HEK293 (cell line): ENCODE measurements around the gene TIGAR.

Source experiments
- CTCF ChIA-PET: fragments of 350-600 bp; formaldehyde crosslinking; extraction: SDS; loops from one replicate; lab custom pipeline; 2021; ENCODE audit warnings: antibody characterized with exemption; lab: Yijun Ruan, JAX
- POLR2A ChIA-PET: fragments of 300-600 bp; formaldehyde crosslinking; extraction: SDS; loops from one replicate; lab custom pipeline; 2020; ENCODE audit warnings: antibody characterized with exemption, inconsistent platforms; lab: Yijun Ruan, JAX
- H3K27ac ChIP-seq: fragments of 200-500 bp; sonication (Bioruptor generic); 2 replicates; pipeline ENCODE4 v1.5.1; 2014; ENCODE audit warnings: low read depth, low read length, control low read depth, inconsistent platforms; ENCODE audit errors: extremely low read depth
- H3K36me3 ChIP-seq, 2 experiments: fragments of 200-500 bp in 1 of 2; sonication (Bioruptor generic) in 1 of 2; 1 replicate in 1 of 2; 2 replicates in 1 of 2; pipeline ENCODE4 v1.5.1; 2014 to 2017; ENCODE audit warnings: inconsistent platforms in 2 of 2, low read length in 2 of 2; ENCODE audit not compliant: control insufficient read depth in 2 of 2, insufficient read depth in 1 of 2
- H3K4me1 ChIP-seq: fragments of 200-500 bp; sonication (Bioruptor generic); 2 replicates; pipeline ENCODE4 v1.5.1; 2014; ENCODE audit warnings: mild to moderate bottlenecking, low read length, inconsistent platforms; ENCODE audit not compliant: control insufficient read depth, insufficient read depth
- H3K4me3 ChIP-seq: 2 replicates; pipeline ENCODE4 v1.5.1; 2011; ENCODE audit warnings: low read depth, mild to moderate bottlenecking, control low read depth, low read length, moderate library complexity
- H3K9me3 ChIP-seq: fragments of 200-500 bp; sonication (Bioruptor generic); 2 replicates; pipeline ENCODE4 v1.5.1; 2014; ENCODE audit warnings: low read depth, low read length, inconsistent platforms; ENCODE audit not compliant: control insufficient read depth, insufficient read depth
- HOXA7 ChIP-seq: sonication (generic); formaldehyde crosslinking; IDR thresholded peaks from 2 replicates; pipeline ENCODE4 v1.8.1; 2022; ENCODE audit warnings: missing genetic modification reagents, borderline replicate concordance
- ZBTB10 ChIP-seq: fragments of 450-650 bp; formaldehyde crosslinking; IDR thresholded peaks from 2 replicates; pipeline ENCODE4 v1.5.1; 2016; ENCODE audit warnings: missing biosample characterization, missing genetic modification characterization
- ZBTB21 ChIP-seq: fragments of 450-650 bp; formaldehyde crosslinking; IDR thresholded peaks from 2 replicates; pipeline ENCODE4 v1.5.1; 2017; ENCODE audit warnings: missing biosample characterization, missing genetic modification characterization
- ZBTB48 ChIP-seq: fragments of 450-650 bp; formaldehyde crosslinking; IDR thresholded peaks from 2 replicates; pipeline ENCODE4 v1.5.1; 2016; ENCODE audit warnings: missing biosample characterization, missing genetic modification characterization
- ZFHX2 ChIP-seq: fragments of 450-650 bp; formaldehyde crosslinking; conservative IDR thresholded peaks from 2 replicates; pipeline ENCODE4 v1.5.1; 2016; ENCODE audit warnings: missing biosample characterization, missing genetic modification characterization
- ZNF121 ChIP-seq: fragments of 450-650 bp; formaldehyde crosslinking; IDR thresholded peaks from 2 replicates; pipeline ENCODE4 v1.5.1; 2016; ENCODE audit warnings: missing biosample characterization, missing genetic modification characterization
- ZNF132 ChIP-seq: fragments of 450-650 bp; formaldehyde crosslinking; IDR thresholded peaks from 2 replicates; pipeline ENCODE4 v1.5.1; 2017; ENCODE audit warnings: missing biosample characterization, missing genetic modification characterization, borderline replicate concordance
- ZNF221 ChIP-seq: fragments of 450-650 bp; formaldehyde crosslinking; IDR thresholded peaks from 2 replicates; pipeline ENCODE4 v1.5.1; 2017; ENCODE audit warnings: missing biosample characterization, missing genetic modification characterization, borderline replicate concordance
- ZNF37A ChIP-seq: fragments of 450-650 bp; IDR thresholded peaks from 2 replicates; pipeline ENCODE4 v1.5.1; 2018; ENCODE audit warnings: missing biosample characterization, missing genetic modification characterization
- ZNF426 ChIP-seq: fragments of 450-650 bp; formaldehyde crosslinking; IDR thresholded peaks from 2 replicates; pipeline ENCODE4 v1.5.1; 2017; ENCODE audit warnings: missing biosample characterization, missing genetic modification characterization, mild to moderate bottlenecking, inconsistent platforms, moderate library complexity
- ZNF548 ChIP-seq: fragments of 450-650 bp; formaldehyde crosslinking; IDR thresholded peaks from 2 replicates; pipeline ENCODE4 v1.5.1; 2016; ENCODE audit warnings: missing biosample characterization, missing genetic modification characterization
- ZNF777 ChIP-seq: fragments of 450-650 bp; formaldehyde crosslinking; IDR thresholded peaks from 2 replicates; pipeline ENCODE4 v1.5.1; 2017; ENCODE audit warnings: missing biosample characterization, missing genetic modification characterization, borderline replicate concordance
- ZNF791 ChIP-seq: fragments of 450-650 bp; formaldehyde crosslinking; IDR thresholded peaks from 2 replicates; pipeline ENCODE4 v1.5.1; 2016; ENCODE audit warnings: missing biosample characterization, missing genetic modification characterization
- ZNF792 ChIP-seq: fragments of 450-650 bp; formaldehyde crosslinking; IDR thresholded peaks from 2 replicates; pipeline ENCODE4 v1.5.1; 2016; ENCODE audit warnings: missing biosample characterization, missing genetic modification characterization
- ZNF830 ChIP-seq: fragments of 450-650 bp; IDR thresholded peaks from 2 replicates; pipeline ENCODE4 v1.5.0; 2018; ENCODE audit warnings: missing biosample characterization, missing genetic modification characterization, low read depth, mild to moderate bottlenecking, moderate library complexity
- ZSCAN16 ChIP-seq: fragments of 450-650 bp; formaldehyde crosslinking; IDR thresholded peaks from 2 replicates; pipeline ENCODE4 v1.5.1; 2016; ENCODE audit warnings: missing biosample characterization, missing genetic modification characterization
- ZSCAN18 ChIP-seq: fragments of 450-650 bp; formaldehyde crosslinking; IDR thresholded peaks from 2 replicates; pipeline ENCODE4 v1.5.1; 2016; ENCODE audit warnings: missing biosample characterization, missing genetic modification characterization
- TF ChIP-seq, protein P1 (sequence below): fragments of 450-650 bp; formaldehyde crosslinking; IDR thresholded peaks from 2 replicates; pipeline ENCODE4 v1.5.1; 2016; ENCODE audit warnings: missing biosample characterization, missing genetic modification characterization
- TF ChIP-seq, protein P2 (sequence below): fragments of 450-650 bp; IDR thresholded peaks from 2 replicates; pipeline ENCODE4 v1.5.1; 2018; ENCODE audit warnings: missing biosample characterization, mild to moderate bottlenecking, missing genetic modification characterization
- TF ChIP-seq, protein P3 (sequence below): fragments of 450-650 bp; formaldehyde crosslinking; IDR thresholded peaks from 2 replicates; pipeline ENCODE4 v1.5.1; 2016; ENCODE audit warnings: missing biosample characterization, missing genetic modification characterization
- TF ChIP-seq, protein P4 (sequence below): fragments of 450-650 bp; formaldehyde crosslinking; IDR thresholded peaks from 2 replicates; pipeline ENCODE4 v1.5.1; 2016; ENCODE audit warnings: missing biosample characterization, missing genetic modification characterization

TIGAR gene

DNA sequence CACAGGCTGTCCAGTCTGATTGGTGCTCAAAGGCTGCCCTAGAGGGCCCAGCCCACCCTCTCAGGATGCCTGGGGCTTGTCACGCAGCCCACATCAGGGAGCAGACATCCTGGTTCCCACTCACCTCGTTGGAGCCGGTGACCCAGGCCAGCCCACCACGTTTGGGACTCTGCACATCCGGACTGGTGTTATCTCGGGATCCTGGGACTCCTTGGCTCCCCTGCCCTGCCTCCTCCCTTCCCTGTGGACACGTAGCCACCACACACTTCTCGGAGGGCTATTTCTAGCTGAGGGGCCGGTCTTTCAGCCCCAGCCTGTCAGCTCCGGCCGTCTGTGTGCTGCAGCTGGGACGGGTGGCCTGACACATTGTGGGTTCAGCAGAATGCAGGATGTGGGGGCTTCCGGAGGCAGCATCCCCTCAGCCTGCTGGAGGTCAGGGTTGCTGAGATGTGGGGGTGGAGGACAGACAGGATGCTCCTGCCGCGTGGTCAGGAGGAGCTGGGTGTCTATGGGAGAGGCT lies 71.3 kb downstream of the TIGAR start:
- CTCF ChIA-PET: no interaction called here
- POLR2A ChIA-PET: no interaction called here
- Histone ChIP-seq H3K36me3 (no peaks in the 10 kb centered on the region), H3K4me1 (no peaks in the 10 kb centered on the region), H3K4me3 (no peak overlapping the region), H3K9me3 (no peaks in the 10 kb centered on the region), H3K27ac (no peak overlapping the region)
- TF ChIP-seq ZBTB21 (no peak), ZNF791 (tag by site-specific recombination) (no peak), ZNF132 (tag by site-specific recombination) (no peak), ZSCAN18 (tag by site-specific recombination) (no peak), ZNF792 (no peak), ZNF830 (tag by site-specific recombination) (no peak), ZSCAN16 (tag by site-specific recombination) (no peak), ZNF777 (tag by site-specific recombination) (no peak), ZNF426 (tag by site-specific recombination) (no peak), ZBTB48 (tag by site-specific recombination) (no peak), ZBTB10 (tag by site-specific recombination) (no peak), HOXA7 (CRISPR knock-in tag) (no peak)
- TF ChIP-seq, protein P1, sequence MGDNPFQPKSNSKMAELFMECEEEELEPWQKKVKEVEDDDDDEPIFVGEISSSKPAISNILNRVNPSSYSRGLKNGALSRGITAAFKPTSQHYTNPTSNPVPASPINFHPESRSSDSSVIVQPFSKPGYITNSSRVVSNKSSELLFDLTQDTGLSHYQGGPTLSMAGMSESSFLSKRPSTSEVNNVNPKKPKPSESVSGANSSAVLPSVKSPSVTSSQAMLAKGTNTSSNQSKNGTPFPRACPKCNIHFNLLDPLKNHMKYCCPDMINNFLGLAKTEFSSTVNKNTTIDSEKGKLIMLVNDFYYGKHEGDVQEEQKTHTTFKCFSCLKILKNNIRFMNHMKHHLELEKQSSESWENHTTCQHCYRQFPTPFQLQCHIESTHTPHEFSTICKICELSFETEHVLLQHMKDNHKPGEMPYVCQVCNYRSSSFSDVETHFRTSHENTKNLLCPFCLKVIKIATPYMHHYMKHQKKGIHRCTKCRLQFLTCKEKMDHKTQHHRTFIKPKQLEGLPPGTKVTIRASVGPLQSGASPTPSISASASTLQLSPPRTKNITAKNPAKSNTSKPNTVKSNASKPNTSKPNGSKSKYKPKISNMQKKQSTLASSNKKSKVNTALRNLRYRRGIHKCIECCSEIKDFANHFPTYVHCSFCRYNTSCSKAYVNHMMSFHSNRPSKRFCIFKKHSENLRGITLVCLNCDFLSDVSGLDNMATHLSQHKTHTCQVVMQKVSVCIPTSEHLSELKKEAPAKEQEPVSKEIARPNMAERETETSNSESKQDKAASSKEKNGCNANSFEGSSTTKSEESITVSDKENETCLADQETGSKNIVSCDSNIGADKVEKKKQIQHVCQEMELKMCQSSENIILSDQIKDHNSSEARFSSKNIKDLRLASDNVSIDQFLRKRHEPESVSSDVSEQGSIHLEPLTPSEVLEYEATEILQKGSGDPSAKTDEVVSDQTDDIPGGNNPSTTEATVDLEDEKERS (tag by site-specific recombination): no peak
- TF ChIP-seq, protein P2, sequence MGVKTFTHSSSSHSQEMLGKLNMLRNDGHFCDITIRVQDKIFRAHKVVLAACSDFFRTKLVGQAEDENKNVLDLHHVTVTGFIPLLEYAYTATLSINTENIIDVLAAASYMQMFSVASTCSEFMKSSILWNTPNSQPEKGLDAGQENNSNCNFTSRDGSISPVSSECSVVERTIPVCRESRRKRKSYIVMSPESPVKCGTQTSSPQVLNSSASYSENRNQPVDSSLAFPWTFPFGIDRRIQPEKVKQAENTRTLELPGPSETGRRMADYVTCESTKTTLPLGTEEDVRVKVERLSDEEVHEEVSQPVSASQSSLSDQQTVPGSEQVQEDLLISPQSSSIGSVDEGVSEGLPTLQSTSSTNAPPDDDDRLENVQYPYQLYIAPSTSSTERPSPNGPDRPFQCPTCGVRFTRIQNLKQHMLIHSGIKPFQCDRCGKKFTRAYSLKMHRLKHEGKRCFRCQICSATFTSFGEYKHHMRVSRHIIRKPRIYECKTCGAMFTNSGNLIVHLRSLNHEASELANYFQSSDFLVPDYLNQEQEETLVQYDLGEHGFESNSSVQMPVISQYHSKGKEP (tag by site-specific recombination): no peak

- Histone ChIP-seq H3K27ac (no peak overlapping the region), H3K36me3 (no peaks in the 10 kb centered on the region), H3K4me3 (no peak overlapping the region), H3K4me1 (no peaks in the 10 kb centered on the region), H3K9me3 (no peaks in the 10 kb centered on the region)
- CTCF ChIA-PET: no interaction called here
- POLR2A ChIA-PET: no interaction called here
- TF ChIP-seq ZNF37A (no peak), ZFHX2 (tag by site-specific recombination) (no peak), ZNF121 (tag by site-specific recombination) (no peak), ZNF221 (tag by site-specific recombination) (no peak), ZNF548 (tag by site-specific recombination) (no peak)
- TF ChIP-seq, protein P3, sequence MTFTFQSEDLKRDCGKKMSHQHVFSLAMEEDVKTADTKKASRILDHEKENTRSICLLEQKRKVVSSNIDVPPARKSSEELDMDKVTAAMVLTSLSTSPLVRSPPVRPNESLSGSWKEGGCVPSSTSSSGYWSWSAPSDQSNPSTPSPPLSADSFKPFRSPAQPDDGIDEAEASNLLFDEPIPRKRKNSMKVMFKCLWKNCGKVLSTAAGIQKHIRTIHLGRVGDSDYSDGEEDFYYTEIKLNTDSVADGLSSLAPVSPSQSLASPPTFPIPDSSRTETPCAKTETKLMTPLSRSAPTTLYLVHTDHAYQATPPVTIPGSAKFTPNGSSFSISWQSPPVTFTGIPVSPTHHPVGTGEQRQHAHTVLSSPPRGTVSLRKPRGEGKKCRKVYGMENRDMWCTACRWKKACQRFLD (tag by site-specific recombination): no peak
- TF ChIP-seq, protein P4, sequence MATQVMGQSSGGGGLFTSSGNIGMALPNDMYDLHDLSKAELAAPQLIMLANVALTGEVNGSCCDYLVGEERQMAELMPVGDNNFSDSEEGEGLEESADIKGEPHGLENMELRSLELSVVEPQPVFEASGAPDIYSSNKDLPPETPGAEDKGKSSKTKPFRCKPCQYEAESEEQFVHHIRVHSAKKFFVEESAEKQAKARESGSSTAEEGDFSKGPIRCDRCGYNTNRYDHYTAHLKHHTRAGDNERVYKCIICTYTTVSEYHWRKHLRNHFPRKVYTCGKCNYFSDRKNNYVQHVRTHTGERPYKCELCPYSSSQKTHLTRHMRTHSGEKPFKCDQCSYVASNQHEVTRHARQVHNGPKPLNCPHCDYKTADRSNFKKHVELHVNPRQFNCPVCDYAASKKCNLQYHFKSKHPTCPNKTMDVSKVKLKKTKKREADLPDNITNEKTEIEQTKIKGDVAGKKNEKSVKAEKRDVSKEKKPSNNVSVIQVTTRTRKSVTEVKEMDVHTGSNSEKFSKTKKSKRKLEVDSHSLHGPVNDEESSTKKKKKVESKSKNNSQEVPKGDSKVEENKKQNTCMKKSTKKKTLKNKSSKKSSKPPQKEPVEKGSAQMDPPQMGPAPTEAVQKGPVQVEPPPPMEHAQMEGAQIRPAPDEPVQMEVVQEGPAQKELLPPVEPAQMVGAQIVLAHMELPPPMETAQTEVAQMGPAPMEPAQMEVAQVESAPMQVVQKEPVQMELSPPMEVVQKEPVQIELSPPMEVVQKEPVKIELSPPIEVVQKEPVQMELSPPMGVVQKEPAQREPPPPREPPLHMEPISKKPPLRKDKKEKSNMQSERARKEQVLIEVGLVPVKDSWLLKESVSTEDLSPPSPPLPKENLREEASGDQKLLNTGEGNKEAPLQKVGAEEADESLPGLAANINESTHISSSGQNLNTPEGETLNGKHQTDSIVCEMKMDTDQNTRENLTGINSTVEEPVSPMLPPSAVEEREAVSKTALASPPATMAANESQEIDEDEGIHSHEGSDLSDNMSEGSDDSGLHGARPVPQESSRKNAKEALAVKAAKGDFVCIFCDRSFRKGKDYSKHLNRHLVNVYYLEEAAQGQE (tag by site-specific recombination): no peak
Observed at GRCh38 chr12:4393211-4393610, 72.2 kb downstream of the TIGAR start.
